H9 (cell line): ENCODE results near the gene TRAF3IP1. TPM values are rescaled to one million over a fixed set of nuclear protein-coding genes. Genes with fewer than 3 reads are reported as not detected.

Experiments
- DNase-seq: peaks from one replicate; pipeline ENCODE4 v3.0.0-alpha.2; 2017
- H2AFZ ChIP-seq: one replicate; pipeline ENCODE4 v1.6.1; 2013; ENCODE audit warnings: mild to moderate bottlenecking, low read length, control low read depth, moderate library complexity
- H2AK5ac ChIP-seq: 2 replicates; pipeline ENCODE4 v1.6.1; 2013; ENCODE audit warnings: low read length, control low read depth, mixed read lengths; ENCODE audit not compliant: insufficient read length
- H2BK120ac ChIP-seq: one replicate; pipeline ENCODE4 v1.6.1; 2013; ENCODE audit warnings: low read depth, mild to moderate bottlenecking, low read length, control low read depth, inconsistent platforms; ENCODE audit not compliant: poor library complexity, severe bottlenecking
- H2BK12ac ChIP-seq: 2 replicates; pipeline ENCODE4 v1.6.1; 2013; ENCODE audit warnings: low read length, control low read depth, mixed read lengths, low read depth; ENCODE audit not compliant: insufficient read length
- H2BK15ac ChIP-seq: 2 replicates; pipeline ENCODE4 v1.6.1; 2013; ENCODE audit warnings: low read depth, low read length, control low read depth
- H2BK20ac ChIP-seq: one replicate; pipeline ENCODE4 v1.6.1; 2013; ENCODE audit warnings: low read depth, mild to moderate bottlenecking, low read length, control low read depth, inconsistent platforms; ENCODE audit not compliant: poor library complexity, severe bottlenecking
- H2BK5ac ChIP-seq: 2 replicates; pipeline ENCODE4 v1.6.1; 2013; ENCODE audit warnings: low read length, control low read depth, mixed read lengths; ENCODE audit not compliant: insufficient read length
- H3K14ac ChIP-seq: 2 replicates; pipeline ENCODE4 v1.6.1; 2013; ENCODE audit warnings: low read length, control low read depth; ENCODE audit not compliant: insufficient read depth
- H3K18ac ChIP-seq: 2 replicates; pipeline ENCODE4 v1.6.1; 2013; ENCODE audit warnings: low read depth, mild to moderate bottlenecking, mixed read lengths, low read length, control low read depth; ENCODE audit not compliant: insufficient read length
- H3K23ac ChIP-seq: 2 replicates; pipeline ENCODE4 v1.6.1; 2013; ENCODE audit warnings: low read length, control low read depth, mixed read lengths, low read depth; ENCODE audit not compliant: insufficient read length
- H3K23me2 ChIP-seq: 2 replicates; pipeline ENCODE4 v1.6.1; 2013; ENCODE audit warnings: low read depth, mild to moderate bottlenecking, mixed read lengths, low read length, control low read depth; ENCODE audit not compliant: insufficient read length, poor library complexity, severe bottlenecking
- H3K27ac ChIP-seq: 2 replicates; pipeline ENCODE4 v1.5.1; 2013; ENCODE audit warnings: low read length, control low read depth, mixed read lengths, low read depth; ENCODE audit not compliant: insufficient read length
- H3K27me3 ChIP-seq: 2 replicates; pipeline ENCODE4 v1.6.1; 2013; ENCODE audit warnings: low read length, control low read depth, inconsistent platforms; ENCODE audit not compliant: insufficient read depth
- H3K4ac ChIP-seq: 2 replicates; pipeline ENCODE4 v1.6.1; 2013; ENCODE audit warnings: low read depth, mild to moderate bottlenecking, control low read depth, inconsistent platforms, low read length, moderate library complexity
- H3K4me1 ChIP-seq: 2 replicates; pipeline ENCODE4 v1.6.1; 2013; ENCODE audit warnings: low read length, control low read depth, inconsistent platforms; ENCODE audit not compliant: insufficient read depth
- H3K4me2 ChIP-seq: 2 replicates; pipeline ENCODE4 v1.6.1; 2013; ENCODE audit warnings: low read length, control low read depth, mixed read lengths; ENCODE audit not compliant: insufficient read length, insufficient read depth
- H3K56ac ChIP-seq: 2 replicates; pipeline ENCODE4 v1.6.1; 2013; ENCODE audit warnings: low read depth, mild to moderate bottlenecking, mixed read lengths, low read length, control low read depth; ENCODE audit not compliant: insufficient read length
- H3K79me1 ChIP-seq: 2 replicates; pipeline ENCODE4 v1.6.1; 2013; ENCODE audit warnings: low read depth, mild to moderate bottlenecking, moderate library complexity, low read length, control low read depth, inconsistent platforms; ENCODE audit not compliant: insufficient read depth, poor library complexity, severe bottlenecking
- H3K79me2 ChIP-seq: 2 replicates; pipeline ENCODE4 v1.6.1; 2013; ENCODE audit warnings: low read length, control low read depth, inconsistent platforms; ENCODE audit not compliant: insufficient read depth
- H3K9ac ChIP-seq: 2 replicates; pipeline ENCODE4 v1.6.1; 2013; ENCODE audit warnings: low read length, control low read depth, mixed read lengths; ENCODE audit not compliant: insufficient read length; ENCODE audit errors: extremely low read depth
- H3K9me3 ChIP-seq: one replicate; pipeline ENCODE4 v1.6.1; 2013; ENCODE audit warnings: low read depth, low read length, inconsistent platforms; ENCODE audit not compliant: control insufficient read depth
- H3T11ph ChIP-seq: one replicate; pipeline ENCODE4 v1.6.1; 2013; ENCODE audit warnings: mild to moderate bottlenecking, low read length, control low read depth, inconsistent platforms
- H4K20me1 ChIP-seq: one replicate; pipeline ENCODE4 v1.6.1; 2013; ENCODE audit not compliant: control insufficient read depth, insufficient read length, insufficient read depth
- H4K5ac ChIP-seq: 2 replicates; pipeline ENCODE4 v1.6.1; 2013; ENCODE audit warnings: low read depth, mild to moderate bottlenecking, mixed read lengths, low read length, control low read depth; ENCODE audit not compliant: insufficient read length
- H4K8ac ChIP-seq: replicated peaks from 2 replicates; pipeline ENCODE4 v1.6.1; 2013; ENCODE audit warnings: low read length, control low read depth, mixed read lengths, low read depth; ENCODE audit not compliant: insufficient read length
- H4K91ac ChIP-seq: 2 replicates; pipeline ENCODE4 v1.6.1; 2013; ENCODE audit warnings: low read depth, mild to moderate bottlenecking, moderate library complexity, mixed read lengths, low read length, control low read depth; ENCODE audit not compliant: insufficient read length
- H3K27ac Mint-ChIP-seq, 3 experiments: 2 replicates in 2 of 3; 3 replicates in 1 of 3; pipeline ENCODE4 v1.8.0; 2020 to 2021; ENCODE audit warnings: mixed read lengths in 3 of 3, mild to moderate bottlenecking in 1 of 3, moderate library complexity in 1 of 3
- H3K27me3 Mint-ChIP-seq: 2 replicates; pipeline ENCODE4 v1.8.0; 2021; ENCODE audit warnings: low read depth, mild to moderate bottlenecking, moderate library complexity, mixed read lengths
- H3K36me3 Mint-ChIP-seq, 3 experiments: 2 replicates in 2 of 3; 3 replicates in 1 of 3; pipeline ENCODE4 v1.8.0; 2020 to 2021; ENCODE audit warnings: low read depth in 3 of 3, mixed read lengths in 3 of 3; ENCODE audit not compliant: insufficient read depth in 1 of 3
- H3K4me1 Mint-ChIP-seq, 2 experiments: 2 replicates each; pipeline ENCODE4 v1.8.0; 2020; ENCODE audit warnings: mixed read lengths in 2 of 2
- H3K4me3 Mint-ChIP-seq, 2 experiments: 2 replicates in 1 of 2; 3 replicates in 1 of 2; pipeline ENCODE4 v1.8.0; 2020 to 2021; ENCODE audit warnings: mild to moderate bottlenecking in 2 of 2, mixed read lengths in 2 of 2, moderate library complexity in 1 of 2
- H3K9me3 Mint-ChIP-seq, 2 experiments: 2 replicates in 1 of 2; 3 replicates in 1 of 2; pipeline ENCODE4 v1.8.0; 2020; ENCODE audit warnings: mild to moderate bottlenecking in 2 of 2, mixed read lengths in 2 of 2, moderate library complexity in 1 of 2
- CTCF ChIP-seq: fragments of 200-600 bp; sonication (generic); conservative IDR thresholded peaks from 3 replicates; pipeline ENCODE4 v1.8.0; 2021; ENCODE audit warnings: antibody characterized with exemption, mild to moderate bottlenecking
- WGBS: extraction: QIAGEN DNeasy Blood & Tissue Kit; methylation state at CpG from one replicate; pipeline ENCODE4 v1.1.7; 2013; ENCODE audit warnings: missing lambda C conversion rate, low lambda C conversion rate, mixed read lengths; ENCODE audit not compliant: insufficient read length; ENCODE audit errors: extremely low coverage; 5-methylcytosine and 5-hydroxymethylcytosine counted together
- total RNA-seq: library from RNA; stranded (reverse); gene quantifications from 2 replicates; pipeline ENCODE4 v1.2.1, GENCODE V29; 2021

The TRAF3IP1 gene
- total RNA-seq, 1 experiment from 2014 or later, result 16.4 TPM

GRCh38 chr2:238294046-238294392 is 26.3 kb upstream of the TRAF3IP1 start:
- Histone ChIP-seq H3K14ac (no peak overlapping the region), H2BK20ac (no peak overlapping the region), H3K4ac (no peak overlapping the region), H2AFZ (no peak overlapping the region), H3K56ac (no peak overlapping the region), H3K9me3 (no peaks in the 10 kb centered on the region), H3K4me1 (no peaks in the 10 kb centered on the region), H4K91ac (no peak overlapping the region), H4K5ac (no peak overlapping the region), H2BK12ac (no peak overlapping the region), H2BK120ac (no peak overlapping the region), H3T11ph (no peak overlapping the region), H3K23me2 (peaks cover 6% of the 10 kb centered on the region), H3K4me2 (no peak overlapping the region), H3K27me3 (no peaks in the 10 kb centered on the region), H4K20me1 (no peaks in the 10 kb centered on the region), H2BK5ac (no peak overlapping the region), H3K9ac (no peak overlapping the region), H3K23ac (no peak overlapping the region), H2BK15ac (no peak overlapping the region), H3K79me2 (no peaks in the 10 kb centered on the region), H3K18ac (no peak overlapping the region), H3K27ac (no peak overlapping the region), H3K79me1 (no peaks in the 10 kb centered on the region), H2AK5ac (no peak overlapping the region), H4K8ac (no peak overlapping the region)
- no peaks in the 10 kb centered on the region; a peak in 1 of 7 replicates for H3K36me3 Mint-ChIP-seq
- no peak for TF ChIP-seq CTCF
- peaks cover 17 to 23% of the 10 kb centered on the region in 2 experiments for H3K4me1 Mint-ChIP-seq
- H3K27ac Mint-ChIP-seq, result no peak overlapping the region
- H3K4me3 Mint-ChIP-seq, result no peak overlapping the region
- no peak for DNase-seq
- H3K27me3 Mint-ChIP-seq, result peaks cover 30% of the 10 kb centered on the region
- no CpG with 5 or more reads among the region's 9 CpGs for WGBS
- H3K9me3 Mint-ChIP-seq, result no peaks in the 10 kb centered on the region
